Breast epithelium (tissue), 4 donors: ENCODE measurements around the gene SBK1. TPM values are rescaled to one million over a fixed set of nuclear protein-coding genes. Genes with fewer than 3 reads are reported as not detected.

ENCODE experiments used
- DNase-seq, 2 donors: peaks; one replicate each; pipeline ENCODE4 v3.0.0-alpha.2; 2019; ENCODE audit warnings: low spot score in 2 of 2
- H3K27ac ChIP-seq, 2 donors: fragments of 200-600 bp; sonication (generic) in 1 of 2; one replicate each; pipeline ENCODE4 v1.5.1; 2016 to 2019; ENCODE audit warnings: mild to moderate bottlenecking in 1 of 2
- H3K27me3 ChIP-seq, 2 donors: fragments of 200-600 bp; sonication (generic) in 1 of 2; one replicate each; pipeline versions ENCODE4 v1.5.1 to v1.6.0; 2017 to 2019; ENCODE audit warnings: control low read depth in 1 of 2, mild to moderate bottlenecking in 1 of 2
- H3K36me3 ChIP-seq: fragments of 200-600 bp; one replicate; pipeline ENCODE4 v1.5.1; 2019
- H3K4me1 ChIP-seq, 2 donors: fragments of 200-600 bp; sonication (generic); one replicate each; pipeline ENCODE4 v1.5.1; 2016 to 2019; ENCODE audit warnings: control low read depth in 1 of 2
- H3K4me3 ChIP-seq, 3 donors: fragments of 200-600 bp; sonication (generic); 1 replicate in 2 of 3; 2 replicates in 1 of 3; pipeline ENCODE4 v1.5.1; 2016 to 2019; ENCODE audit warnings: mild to moderate bottlenecking in 3 of 3, moderate library complexity in 2 of 3
- H3K9me3 ChIP-seq, 2 donors: fragments of 200-600 bp; sonication (generic) in 1 of 2; one replicate each; pipeline ENCODE4 v1.5.1; 2016 to 2019; ENCODE audit warnings: control low read depth in 1 of 2
- CTCF ChIP-seq, 3 donors: fragments of 450-650 bp; IDR thresholded peaks; one replicate each; pipeline ENCODE4 v1.5.1; 2016 to 2017; ENCODE audit warnings: antibody characterized with exemption in 3 of 3, mild to moderate bottlenecking in 3 of 3, moderate library complexity in 3 of 3
- POLR2A ChIP-seq: fragments of 450-650 bp; IDR thresholded peaks from one replicate; pipeline ENCODE4 v1.6.1; 2016; ENCODE audit warnings: antibody characterized with exemption, mild to moderate bottlenecking, moderate library complexity
- POLR2AphosphoS5 ChIP-seq, 3 donors: sonication (generic); formaldehyde crosslinking; IDR thresholded peaks; one replicate each; pipeline ENCODE4 v1.6.1; 2017; ENCODE audit warnings: antibody characterized with exemption in 3 of 3
- intact Hi-C: fragments of 100-400 bp; cut with DNase I; formaldehyde crosslinking; loops from one replicate; pipeline ENCODE4 v1.15.1; 2023; ENCODE audit warnings: low total_unique reads
- total RNA-seq, 3 donors: library from RNA; depleted of rRNA; stranded (reverse); fragments of >200 nt; gene quantifications; one replicate each; pipeline ENCODE4 v1.1.0, GENCODE V29; 2016

SBK1 gene
- total RNA-seq, 3 donors from 2014 or later = 0.16 to 1.5 (median 1.3) TPM

DNA sequence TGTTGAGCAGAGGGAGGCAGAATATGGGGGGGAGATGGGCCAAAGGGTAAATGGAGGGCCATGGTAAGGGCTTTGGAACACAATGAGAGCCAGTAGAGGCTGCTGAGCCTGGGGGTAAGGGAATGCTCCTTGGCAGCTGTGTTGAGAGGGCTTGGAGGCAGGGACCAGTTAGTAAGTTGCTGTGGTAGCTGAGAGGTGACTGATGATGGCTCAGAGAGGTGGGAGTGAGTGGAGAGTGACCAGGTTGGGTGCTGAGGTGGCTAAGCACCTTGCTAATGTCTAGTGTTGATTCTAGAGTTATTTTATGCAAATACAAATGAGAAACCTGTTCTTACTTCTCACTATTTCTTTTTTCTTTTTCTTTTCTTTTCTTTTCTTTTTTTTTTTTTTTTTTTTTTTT, 10.8 kb downstream of the SBK1 start:
- Histone ChIP-seq H3K36me3 (no peaks in the 10 kb centered on the region), H3K4me3 (no peak overlapping the region), H3K27me3 (no peaks in the 10 kb centered on the region), H3K4me1 (no peaks in the 10 kb centered on the region), H3K9me3 (no peaks in the 10 kb centered on the region), H3K27ac (no peak overlapping the region)
- DNase-seq = no peak
- intact Hi-C loops = no loop called here
- TF ChIP-seq POLR2A (no peak), CTCF (IDR thresholded peaks at IDR 0.05) (no peak), POLR2AphosphoS5 (IDR thresholded peaks at IDR 0.05) (no peak)

- TF ChIP-seq CTCF (IDR thresholded peaks at IDR 0.05) (no peak), POLR2AphosphoS5 (IDR thresholded peaks at IDR 0.05) (no peak)
- intact Hi-C loops = no loop called here
- H3K4me1 ChIP-seq = no peaks in the 10 kb centered on the region
- no peak overlapping the region for H3K4me3 ChIP-seq
- H3K9me3 ChIP-seq = no peaks in the 10 kb centered on the region
- no peaks in the 10 kb centered on the region for H3K36me3 ChIP-seq
- no peak for DNase-seq
- H3K27ac ChIP-seq = no peak overlapping the region
- no peaks in the 10 kb centered on the region for H3K27me3 ChIP-seq
Measured at GRCh38 chr16:28304214-28304613, 11.9 kb downstream of the SBK1 start.

DNA sequence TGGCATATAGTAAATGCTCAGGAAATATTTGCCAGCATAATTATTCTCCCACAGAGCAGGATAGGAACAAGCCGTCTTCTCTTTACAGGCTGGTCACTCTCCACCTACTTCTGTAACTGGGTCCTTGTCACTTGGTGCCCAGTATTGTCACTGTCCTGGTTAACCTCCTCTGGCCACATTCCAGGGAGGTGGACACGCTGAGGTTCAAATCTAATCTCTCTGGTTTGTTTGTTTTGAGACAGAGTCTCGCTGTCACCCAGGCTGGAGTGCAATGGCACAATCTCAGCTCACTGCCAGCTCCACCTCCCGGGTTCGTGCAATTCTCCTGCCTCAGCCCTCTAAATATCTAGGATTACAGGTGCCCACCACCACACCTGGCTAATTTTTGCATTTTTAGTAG, 15.6 kb downstream of the SBK1 start:
- intact Hi-C loops = loop anchor here (5.0 kb wide), 1 partner anchor 671 kb away; no protein-coding TSS in a partner anchor
- no peak overlapping the region for H3K4me3 ChIP-seq
- no peaks in the 10 kb centered on the region for H3K9me3 ChIP-seq
- H3K27ac ChIP-seq = no peak overlapping the region
- TF ChIP-seq CTCF (IDR thresholded peaks at IDR 0.05) (no peak), POLR2A (no peak), POLR2AphosphoS5 (IDR thresholded peaks at IDR 0.05) (no peak)
- H3K27me3 ChIP-seq = no peaks in the 10 kb centered on the region
- DNase-seq = no peak
- H3K36me3 ChIP-seq = no peaks in the 10 kb centered on the region
- no peaks in the 10 kb centered on the region for H3K4me1 ChIP-seq

DNA sequence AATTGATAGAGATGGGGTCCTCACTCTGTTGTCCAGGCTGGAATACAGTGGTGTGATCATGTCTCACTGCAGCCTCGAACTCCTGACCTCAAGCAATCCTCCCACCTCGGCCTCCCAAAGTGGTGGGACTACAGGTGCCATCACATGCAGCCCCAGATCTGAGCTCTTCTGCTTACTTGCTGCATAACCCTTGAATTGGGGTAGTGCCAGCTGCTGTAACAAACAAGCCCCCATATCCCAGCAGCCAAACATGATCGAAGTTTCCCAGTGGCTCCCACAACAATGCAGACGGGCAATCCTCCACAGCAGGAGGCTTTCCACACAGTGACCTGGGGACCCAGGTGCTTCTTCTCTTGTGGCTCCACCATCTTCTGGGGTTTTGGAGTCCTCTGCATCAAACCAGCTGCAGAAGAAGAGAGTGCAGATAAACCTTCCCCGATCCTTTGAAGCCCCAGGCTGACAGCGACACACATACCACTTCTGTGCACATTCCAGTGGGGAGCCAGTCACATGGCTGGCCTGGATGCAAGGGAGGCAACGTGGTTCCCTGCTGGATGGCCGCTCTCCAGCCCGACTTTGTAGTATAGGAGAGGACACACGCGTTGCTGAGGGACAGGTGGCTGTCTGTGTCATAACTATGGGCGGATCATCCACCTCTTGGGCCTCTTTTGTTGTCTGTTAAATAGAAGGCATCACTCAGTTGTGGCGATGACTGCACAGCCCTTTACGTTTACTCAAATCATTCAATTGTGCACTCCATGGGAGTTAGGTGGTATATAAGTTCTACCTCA, 16.7 kb downstream of the SBK1 start:
- DNase-seq = no peak
- H3K27me3 ChIP-seq = no peaks in the 10 kb centered on the region
- no peaks in the 10 kb centered on the region for H3K4me1 ChIP-seq
- H3K36me3 ChIP-seq = no peaks in the 10 kb centered on the region
- no peak for TF ChIP-seq POLR2AphosphoS5 (IDR thresholded peaks at IDR 0.05)
- TF ChIP-seq POLR2A = no peak
- TF ChIP-seq CTCF (IDR thresholded peaks at IDR 0.05) = no peak
- H3K9me3 ChIP-seq = no peaks in the 10 kb centered on the region
- no peak overlapping the region for H3K4me3 ChIP-seq
- intact Hi-C loops = loop anchor here (5.0 kb wide), 1 partner anchor 672 kb away; no protein-coding TSS in a partner anchor
- no peak overlapping the region for H3K27ac ChIP-seq

- Histone ChIP-seq H3K4me1 (no peaks in the 10 kb centered on the region), H3K4me3 (no peak overlapping the region), H3K27me3 (no peaks in the 10 kb centered on the region), H3K9me3 (no peaks in the 10 kb centered on the region), H3K27ac (no peak overlapping the region), H3K36me3 (no peaks in the 10 kb centered on the region)
- TF ChIP-seq POLR2AphosphoS5 (IDR thresholded peaks at IDR 0.05) = no peak
- no peak for TF ChIP-seq POLR2A
- no peak for TF ChIP-seq CTCF (IDR thresholded peaks at IDR 0.05)
- intact Hi-C loops = loop anchor here (5.0 kb wide), 1 partner anchor 673 kb away; no protein-coding TSS in a partner anchor
- DNase-seq = no peak
Measured at GRCh38 chr16:28309811-28310311, 17.5 kb downstream of the SBK1 start.
